Upper lobe of left lung (tissue), 4 donors: ENCODE results near the gene SETD2.

Source experiments
- EP300 ChIP-seq, 4 donors: sonication (generic); formaldehyde crosslinking; IDR thresholded peaks; one replicate each; pipeline ENCODE4 v1.5.1; 2017; ENCODE audit warnings: antibody characterized with exemption in 4 of 4, control low read depth in 2 of 4
- POLR2A ChIP-seq, 4 donors: fragments of 450-650 bp; IDR thresholded peaks; one replicate each; pipeline ENCODE4 v1.5.1; 2016 to 2017; ENCODE audit warnings: antibody characterized with exemption in 4 of 4, mild to moderate bottlenecking in 2 of 4
- POLR2AphosphoS5 ChIP-seq, 2 donors: sonication (generic); formaldehyde crosslinking; IDR thresholded peaks; one replicate each; pipeline ENCODE4 v1.5.1; 2017; ENCODE audit warnings: antibody characterized with exemption in 2 of 2
- TF ChIP-seq, protein P1 (sequence below), 6 experiments: fragments of 450-650 bp in 4 of 6; fragments of 200-600 bp in 2 of 6; sonication (generic) in 2 of 6; IDR thresholded peaks; one replicate each; pipeline ENCODE4 v1.5.1; 2016 to 2019; ENCODE audit warnings: antibody characterized with exemption in 6 of 6

DNA sequence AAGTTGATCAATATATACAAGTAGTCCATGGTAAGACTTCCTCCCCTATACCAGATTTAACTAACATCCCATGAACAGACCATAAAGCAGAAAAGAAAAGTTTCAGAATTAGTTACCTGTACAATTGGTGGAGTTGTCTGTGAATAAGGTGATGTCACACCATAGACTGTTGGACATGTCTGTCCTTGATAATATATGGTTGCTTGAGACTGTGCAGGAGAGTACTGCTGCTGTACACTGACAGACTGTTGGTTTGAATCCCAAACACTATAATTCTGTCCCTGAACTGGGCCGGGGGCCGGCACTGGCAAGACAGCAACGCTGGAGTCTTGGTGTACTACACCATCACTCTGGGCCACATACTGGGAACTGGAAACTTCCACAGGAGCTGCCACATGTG lies 107.2 kb downstream of the SETD2 start:
- TF ChIP-seq, protein P1, sequence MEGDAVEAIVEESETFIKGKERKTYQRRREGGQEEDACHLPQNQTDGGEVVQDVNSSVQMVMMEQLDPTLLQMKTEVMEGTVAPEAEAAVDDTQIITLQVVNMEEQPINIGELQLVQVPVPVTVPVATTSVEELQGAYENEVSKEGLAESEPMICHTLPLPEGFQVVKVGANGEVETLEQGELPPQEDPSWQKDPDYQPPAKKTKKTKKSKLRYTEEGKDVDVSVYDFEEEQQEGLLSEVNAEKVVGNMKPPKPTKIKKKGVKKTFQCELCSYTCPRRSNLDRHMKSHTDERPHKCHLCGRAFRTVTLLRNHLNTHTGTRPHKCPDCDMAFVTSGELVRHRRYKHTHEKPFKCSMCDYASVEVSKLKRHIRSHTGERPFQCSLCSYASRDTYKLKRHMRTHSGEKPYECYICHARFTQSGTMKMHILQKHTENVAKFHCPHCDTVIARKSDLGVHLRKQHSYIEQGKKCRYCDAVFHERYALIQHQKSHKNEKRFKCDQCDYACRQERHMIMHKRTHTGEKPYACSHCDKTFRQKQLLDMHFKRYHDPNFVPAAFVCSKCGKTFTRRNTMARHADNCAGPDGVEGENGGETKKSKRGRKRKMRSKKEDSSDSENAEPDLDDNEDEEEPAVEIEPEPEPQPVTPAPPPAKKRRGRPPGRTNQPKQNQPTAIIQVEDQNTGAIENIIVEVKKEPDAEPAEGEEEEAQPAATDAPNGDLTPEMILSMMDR (IDR thresholded peaks at IDR 0.05) = no peak
- no peak for TF ChIP-seq POLR2A (IDR thresholded peaks at IDR 0.05)
- no peak for TF ChIP-seq EP300 (IDR thresholded peaks at IDR 0.05)
- no peak for TF ChIP-seq POLR2AphosphoS5 (IDR thresholded peaks at IDR 0.05)
